Astrocyte (in vitro differentiated cells and primary cell): Measurements from ENCODE around the gene PDGFA.

ENCODE experiments used
- EZH2 ChIP-seq: IDR thresholded peaks from 2 replicates; pipeline ENCODE4 v1.6.1; 2012; ENCODE audit warnings: mild to moderate bottlenecking, low read length, inconsistent platforms; ENCODE audit not compliant: insufficient read depth
- TF ChIP-seq, protein P1 (sequence below): IDR thresholded peaks from 2 replicates; pipeline ENCODE4 v1.5.1; 2011; ENCODE audit warnings: low read depth, mild to moderate bottlenecking, inconsistent platforms, low read length, moderate library complexity; ENCODE audit not compliant: insufficient read depth

GRCh38 chr7:497346-497745 lies 22.3 kb downstream of the PDGFA start:
- no peak for TF ChIP-seq EZH2
- TF ChIP-seq, protein P1, sequence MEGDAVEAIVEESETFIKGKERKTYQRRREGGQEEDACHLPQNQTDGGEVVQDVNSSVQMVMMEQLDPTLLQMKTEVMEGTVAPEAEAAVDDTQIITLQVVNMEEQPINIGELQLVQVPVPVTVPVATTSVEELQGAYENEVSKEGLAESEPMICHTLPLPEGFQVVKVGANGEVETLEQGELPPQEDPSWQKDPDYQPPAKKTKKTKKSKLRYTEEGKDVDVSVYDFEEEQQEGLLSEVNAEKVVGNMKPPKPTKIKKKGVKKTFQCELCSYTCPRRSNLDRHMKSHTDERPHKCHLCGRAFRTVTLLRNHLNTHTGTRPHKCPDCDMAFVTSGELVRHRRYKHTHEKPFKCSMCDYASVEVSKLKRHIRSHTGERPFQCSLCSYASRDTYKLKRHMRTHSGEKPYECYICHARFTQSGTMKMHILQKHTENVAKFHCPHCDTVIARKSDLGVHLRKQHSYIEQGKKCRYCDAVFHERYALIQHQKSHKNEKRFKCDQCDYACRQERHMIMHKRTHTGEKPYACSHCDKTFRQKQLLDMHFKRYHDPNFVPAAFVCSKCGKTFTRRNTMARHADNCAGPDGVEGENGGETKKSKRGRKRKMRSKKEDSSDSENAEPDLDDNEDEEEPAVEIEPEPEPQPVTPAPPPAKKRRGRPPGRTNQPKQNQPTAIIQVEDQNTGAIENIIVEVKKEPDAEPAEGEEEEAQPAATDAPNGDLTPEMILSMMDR: no peak
